ENCODE data around the gene GRIA1.

The GRIA1 gene

DNA sequence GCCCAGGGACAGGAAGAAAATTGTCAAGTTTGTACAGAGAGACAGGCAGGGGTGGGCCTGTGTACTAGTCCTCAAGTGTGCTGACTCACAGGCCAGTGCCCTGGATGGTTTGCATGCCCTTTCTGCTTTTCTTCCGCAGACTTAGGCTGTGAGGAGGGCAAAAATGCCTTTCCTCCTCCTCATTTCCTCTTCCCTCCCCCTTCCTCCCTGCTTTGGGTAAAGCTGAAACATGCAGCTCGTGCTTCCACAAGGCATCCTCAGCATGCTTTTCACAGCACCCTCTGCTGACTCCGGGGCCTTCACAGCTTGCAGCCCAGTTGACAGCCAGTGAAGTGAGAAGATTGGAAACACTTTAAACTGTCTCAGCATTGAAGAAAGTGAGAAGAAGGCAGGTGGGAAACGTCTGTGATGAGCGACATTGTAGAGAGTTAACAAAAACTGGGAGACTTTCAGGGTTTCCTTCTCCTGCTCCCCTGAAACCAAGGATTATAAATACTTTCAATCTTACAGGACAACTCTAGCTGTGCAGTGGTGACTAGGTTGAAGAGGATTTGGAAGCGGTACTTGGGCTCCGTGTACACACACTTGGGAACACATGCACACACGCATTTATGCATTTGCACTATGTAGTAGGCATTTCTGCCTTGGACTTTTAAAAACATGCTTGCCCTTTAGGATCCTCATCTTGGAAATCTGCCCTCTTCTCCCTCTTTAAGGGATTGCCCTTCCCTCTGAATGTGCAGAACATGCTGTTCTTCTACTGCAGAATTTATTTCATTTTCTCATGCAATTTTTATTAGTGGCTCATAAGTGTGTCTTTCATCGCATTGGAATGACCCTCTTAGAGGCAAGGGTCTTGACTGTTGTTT lies 138.8 kb downstream of the GRIA1 start:
- DNase-seq (ENCODE audit: low read depth), result peak; percentile 96
- no peak overlapping the region for H3K4me3 ChIP-seq (ENCODE audit: low read depth, low read length)

DNA sequence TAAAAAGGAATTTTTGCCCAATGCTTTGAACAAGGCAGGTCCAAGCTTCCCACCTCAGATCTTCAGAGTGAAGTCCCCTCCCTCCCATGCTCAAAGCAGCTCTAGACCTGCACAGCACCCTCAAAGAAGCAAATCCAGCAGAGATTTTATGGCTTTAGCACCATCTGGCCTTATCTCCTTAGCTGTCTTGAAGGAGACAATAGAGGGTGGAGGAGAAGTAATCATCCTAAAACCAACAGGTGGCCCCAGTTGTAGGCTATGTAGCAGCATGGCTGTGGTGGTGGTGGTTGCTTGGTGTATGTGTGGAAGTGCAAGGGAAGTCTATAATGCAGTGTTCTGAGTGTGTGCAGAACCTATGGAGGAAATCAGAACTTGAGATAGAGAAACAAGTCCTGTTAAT lies 140.1 kb downstream of the GRIA1 start:
- no peak overlapping the region for H3K4me3 ChIP-seq (ENCODE audit: low read depth, low read length)
- no peak for DNase-seq (ENCODE audit: low read depth)

DNA sequence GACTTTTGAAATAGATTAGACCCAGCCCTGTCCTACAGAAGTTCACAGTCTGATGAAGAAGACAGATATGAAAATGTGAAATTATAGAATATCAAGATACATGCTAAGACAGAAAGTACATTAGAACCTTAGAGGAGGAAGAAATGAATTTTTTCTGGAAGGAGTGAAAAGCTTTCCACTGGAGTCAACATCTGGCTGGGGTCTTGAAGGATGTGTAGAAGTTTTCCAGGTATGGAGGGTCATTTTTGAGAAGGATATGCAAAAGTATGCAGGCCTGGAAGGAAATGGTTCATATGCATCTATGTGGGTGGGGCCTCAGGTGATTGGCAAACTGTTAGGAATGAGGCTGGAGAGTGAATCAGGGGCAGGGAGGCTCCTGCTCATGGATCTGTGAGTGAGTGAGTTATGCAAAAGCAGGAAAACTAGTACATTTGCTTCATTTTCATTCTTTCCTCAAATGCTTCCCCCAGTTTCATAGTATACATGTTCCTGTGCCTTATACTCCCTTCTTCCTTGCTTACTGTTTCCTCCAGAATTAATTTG lies 142.3 kb downstream of the GRIA1 start:
- no peak for DNase-seq (ENCODE audit: low read depth)
- no peak overlapping the region for H3K4me3 ChIP-seq (ENCODE audit: low read depth, low read length)

DNA sequence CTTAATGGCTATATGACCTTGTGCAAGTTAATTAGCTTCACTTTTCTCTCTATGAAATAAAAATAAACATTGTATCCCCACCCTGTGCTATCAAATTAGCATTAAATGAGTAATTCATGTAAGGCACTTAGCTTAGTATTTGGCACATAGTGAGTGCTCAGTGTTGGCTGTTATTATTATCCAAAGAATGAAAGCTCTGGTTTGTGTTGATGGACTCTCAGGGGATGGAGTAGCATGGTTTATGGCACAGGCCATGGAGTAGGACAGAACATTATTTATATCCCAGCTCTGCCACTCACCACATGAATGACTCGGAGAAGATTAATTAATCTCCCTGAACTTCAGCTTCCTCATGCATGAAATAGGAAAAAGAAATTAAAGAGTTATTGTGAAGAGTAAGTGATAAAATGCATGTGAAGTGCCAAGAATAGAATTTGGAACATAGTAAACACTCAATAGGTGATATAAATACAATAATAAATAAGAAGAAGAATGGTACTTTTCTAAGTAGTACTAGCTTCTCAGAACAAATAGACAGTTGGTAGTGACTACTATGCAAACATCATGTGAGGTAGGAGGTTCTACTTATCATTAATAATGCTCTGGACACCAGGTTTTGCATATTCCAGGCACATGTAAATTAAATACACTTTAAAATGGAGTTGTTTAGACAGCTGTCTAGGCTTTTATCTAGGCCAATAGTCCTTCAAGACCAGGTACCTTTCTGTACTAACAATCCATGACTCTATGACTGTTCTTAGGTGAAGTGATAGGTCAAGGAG lies 146.4 kb downstream of the GRIA1 start:
- no peak for DNase-seq (ENCODE audit: low read depth)
- H3K4me3 ChIP-seq (ENCODE audit: low read depth, low read length), result no peak overlapping the region

GRCh38 chr5:153640293-153640692 lies 149.8 kb downstream of the GRIA1 start:
- H3K4me3 ChIP-seq (ENCODE audit: low read depth, low read length), result no peak overlapping the region
- no peak for DNase-seq (ENCODE audit: low read depth)

DNA sequence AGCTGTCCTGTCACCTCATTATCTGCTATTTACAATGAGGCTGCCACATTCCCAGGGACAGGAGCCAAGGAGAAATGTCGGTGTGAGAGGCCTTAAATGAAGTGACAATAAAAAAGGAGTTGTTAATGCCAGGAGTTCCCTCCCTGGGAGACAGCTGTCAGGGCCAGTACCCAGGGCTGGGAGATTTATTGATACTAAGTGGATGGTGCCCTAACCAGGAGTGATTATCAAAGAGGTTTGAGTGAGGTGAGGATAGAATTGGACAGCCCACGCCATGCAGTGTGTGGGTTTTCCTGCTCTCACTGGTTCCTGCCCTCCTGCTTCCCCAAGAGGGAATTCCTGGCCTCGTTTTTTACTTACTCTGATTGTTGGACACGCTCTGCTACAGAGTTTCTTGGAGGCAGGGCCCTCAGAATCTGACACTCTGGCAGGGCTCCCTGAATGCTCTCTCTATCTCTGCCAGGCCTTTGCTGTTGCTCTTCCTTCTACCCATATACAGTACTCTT lies 150.8 kb downstream of the GRIA1 start:
- no peak overlapping the region for H3K4me3 ChIP-seq (ENCODE audit: low read depth, low read length)
- DNase-seq (ENCODE audit: low read depth), result no peak

- no peak for DNase-seq (ENCODE audit: low read depth)
- H3K4me3 ChIP-seq (ENCODE audit: low read depth, low read length), result no peak overlapping the region
Measured at GRCh38 chr5:153654504-153655200, 164.2 kb downstream of the GRIA1 start.

DNA sequence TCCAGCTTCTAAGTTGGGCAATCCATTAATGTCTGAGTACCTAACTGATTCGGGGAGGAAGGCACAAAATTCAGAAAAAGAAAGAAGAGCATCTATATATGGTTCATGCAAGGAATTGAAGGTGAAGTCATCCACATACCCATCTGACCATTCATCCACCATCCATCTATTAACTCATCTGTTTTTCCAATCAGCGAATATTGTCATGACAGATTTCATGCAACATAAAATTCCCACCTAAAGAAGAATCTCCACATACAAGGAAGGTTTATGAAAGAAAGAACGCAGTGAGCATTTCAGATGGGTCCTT lies 164.7 kb downstream of the GRIA1 start:
- no peak overlapping the region for H3K4me3 ChIP-seq (ENCODE audit: low read depth, low read length)
- no peak for DNase-seq (ENCODE audit: low read depth)

DNA sequence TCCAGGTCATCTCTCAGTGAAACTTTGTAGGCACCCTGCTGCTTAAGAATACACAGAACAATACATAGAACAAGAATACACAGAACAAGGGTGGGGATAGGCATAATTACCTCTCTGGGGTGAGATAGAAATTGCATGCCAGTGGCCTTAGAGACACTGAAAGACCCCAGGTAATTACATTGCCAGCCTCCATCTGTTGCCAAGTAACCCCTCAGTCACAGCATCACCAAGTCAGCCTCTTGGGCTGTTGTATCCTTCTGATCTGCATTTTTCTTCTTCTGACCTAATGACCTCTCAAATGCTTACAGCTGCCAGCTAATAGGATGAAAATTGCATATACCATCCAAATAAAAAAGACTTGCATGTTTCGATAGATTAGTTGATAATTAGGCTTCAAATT lies 167.7 kb downstream of the GRIA1 start:
- no peak overlapping the region for H3K4me3 ChIP-seq (ENCODE audit: low read depth, low read length)
- no peak for DNase-seq (ENCODE audit: low read depth)

- DNase-seq (ENCODE audit: low read depth), result no peak
- H3K4me3 ChIP-seq (ENCODE audit: low read depth, low read length), result no peak overlapping the region
Measured at GRCh38 chr5:153658606-153659005, 168.1 kb downstream of the GRIA1 start.

GRCh38 chr5:153659039-153659736 lies 168.7 kb downstream of the GRIA1 start:
- peak; percentile 36 for DNase-seq (ENCODE audit: low read depth)
- H3K4me3 ChIP-seq (ENCODE audit: low read depth, low read length), result no peak overlapping the region

- H3K4me3 ChIP-seq (ENCODE audit: low read depth, low read length), result no peak overlapping the region
- no peak for DNase-seq (ENCODE audit: low read depth)
Measured at GRCh38 chr5:153660919-153661318, 170.4 kb downstream of the GRIA1 start.

- no peak for DNase-seq (ENCODE audit: low read depth)
- H3K4me3 ChIP-seq (ENCODE audit: low read depth, low read length), result no peak overlapping the region
Measured at GRCh38 chr5:153661897-153662296, 171.4 kb downstream of the GRIA1 start.

- DNase-seq (ENCODE audit: low read depth), result no peak
- no peak overlapping the region for H3K4me3 ChIP-seq (ENCODE audit: low read depth, low read length)
Measured at GRCh38 chr5:153670101-153670500, 179.6 kb downstream of the GRIA1 start.

GRCh38 chr5:153671653-153672346 lies 181.3 kb downstream of the GRIA1 start:
- H3K4me3 ChIP-seq (ENCODE audit: low read depth, low read length), result no peak overlapping the region
- DNase-seq (ENCODE audit: low read depth), result no peak

DNA sequence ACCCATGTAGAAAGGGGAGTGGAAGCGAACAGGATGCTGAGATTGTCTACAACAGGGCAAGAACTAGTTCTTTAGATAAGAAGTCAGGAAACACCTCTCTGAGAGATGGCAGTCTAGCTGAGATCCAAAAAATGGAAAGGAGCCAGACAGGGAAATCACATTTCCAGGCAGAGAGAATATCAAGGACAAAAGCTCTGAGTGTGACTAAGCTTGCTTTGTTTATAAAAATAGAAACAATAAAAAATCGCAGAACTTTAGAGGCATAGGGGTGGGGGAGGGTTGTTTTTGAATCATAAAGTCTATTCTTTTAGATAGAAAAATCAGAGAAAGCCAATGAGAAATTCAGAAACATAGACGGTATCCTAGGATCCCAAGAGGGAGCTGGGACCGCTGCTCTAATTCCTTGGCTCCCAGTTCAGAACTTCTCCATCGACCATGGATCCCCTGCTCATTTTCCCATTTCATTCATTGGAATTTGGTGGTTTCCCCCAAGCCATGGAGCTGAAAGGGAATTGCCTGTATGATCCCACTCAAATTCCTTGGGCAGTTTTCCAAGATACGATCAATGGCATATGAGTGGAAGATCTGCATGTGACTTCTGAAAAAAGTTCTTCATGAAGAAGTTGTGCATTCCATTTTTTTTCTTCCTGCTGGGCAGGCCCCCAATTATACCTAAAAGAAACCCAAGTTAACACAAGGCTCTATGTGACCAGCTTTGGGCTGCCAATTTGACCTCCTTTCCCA lies 182.0 kb downstream of the GRIA1 start:
- DNase-seq (ENCODE audit: low read depth), result no peak
- H3K4me3 ChIP-seq (ENCODE audit: low read depth, low read length), result no peak overlapping the region

DNA sequence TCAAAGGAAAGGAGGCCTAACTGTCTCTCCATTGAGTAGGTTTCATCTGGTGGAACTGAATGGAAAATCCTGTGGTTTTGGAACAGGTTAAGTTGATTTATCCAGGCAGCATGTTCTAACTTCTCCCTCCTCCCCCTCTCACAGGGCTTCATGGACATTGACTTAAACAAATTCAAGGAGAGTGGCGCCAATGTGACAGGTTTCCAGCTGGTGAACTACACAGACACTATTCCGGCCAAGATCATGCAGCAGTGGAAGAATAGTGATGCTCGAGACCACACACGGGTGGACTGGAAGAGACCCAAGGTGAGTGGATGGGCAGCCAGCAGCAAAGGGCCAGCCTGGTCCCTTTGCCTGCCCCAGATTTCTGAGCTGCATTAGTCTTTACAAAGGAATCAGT lies 183.9 kb downstream of the GRIA1 start:
- no peak overlapping the region for H3K4me3 ChIP-seq (ENCODE audit: low read depth, low read length)
- no peak for DNase-seq (ENCODE audit: low read depth)

DNA sequence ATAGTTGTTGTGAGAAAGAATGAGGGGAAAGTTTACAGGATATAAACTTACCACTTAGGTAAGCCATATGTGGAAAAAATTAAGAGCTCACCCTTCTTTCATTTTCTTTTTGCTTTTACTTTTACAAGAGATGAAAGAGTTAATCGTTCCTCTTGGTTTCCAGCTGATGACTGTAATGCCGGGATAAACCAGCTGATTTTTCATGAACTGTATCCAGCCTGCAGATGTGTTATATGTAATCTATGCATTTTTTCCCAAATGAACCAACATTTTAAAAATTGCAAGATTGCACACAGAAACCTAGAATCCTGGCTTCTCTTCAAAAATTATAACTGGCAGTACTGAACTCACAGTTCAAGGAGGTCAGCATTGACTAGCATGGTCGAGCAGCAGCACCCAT lies 185.9 kb downstream of the GRIA1 start:
- no peak overlapping the region for H3K4me3 ChIP-seq (ENCODE audit: low read depth, low read length)
- DNase-seq (ENCODE audit: low read depth), result no peak
